Tibial artery (tissue), 4 donors: ENCODE data around the gene TXNDC11.

Experiments
- DNase-seq, 2 donors: peaks; one replicate each; pipeline ENCODE4 v3.0.0-alpha.2; 2019
- H3K27ac ChIP-seq, 2 donors: fragments of 200-600 bp; sonication (generic) in 1 of 2; 1 replicate in 1 of 2; 2 replicates in 1 of 2; pipeline ENCODE4 v1.5.1; 2018 to 2019; ENCODE audit warnings: mild to moderate bottlenecking in 1 of 2
- H3K27me3 ChIP-seq, 2 donors: fragments of 200-600 bp; sonication (generic) in 1 of 2; one replicate each; pipeline versions ENCODE4 v1.5.1 to v1.6.0; 2016 to 2019
- H3K36me3 ChIP-seq, 3 donors: fragments of 200-600 bp; sonication (generic) in 2 of 3; one replicate each; pipeline ENCODE4 v1.5.1; 2016 to 2019; ENCODE audit warnings: mild to moderate bottlenecking in 2 of 3
- H3K4me1 ChIP-seq, 4 donors: fragments of 200-600 bp; sonication (generic) in 2 of 4; 1 replicate in 3 of 4; 2 replicates in 1 of 4; pipeline ENCODE4 v1.5.1; 2016 to 2019
- H3K4me3 ChIP-seq, 2 donors: fragments of 200-600 bp; sonication (generic) in 1 of 2; 1 replicate in 1 of 2; 2 replicates in 1 of 2; pipeline ENCODE4 v1.5.1; 2018 to 2019; ENCODE audit warnings: mild to moderate bottlenecking in 2 of 2
- H3K9me3 ChIP-seq, 3 donors: fragments of 200-600 bp; sonication (generic) in 1 of 3; one replicate each; pipeline ENCODE4 v1.5.1; 2016 to 2019
- CTCF ChIP-seq, 2 experiments: fragments of 200-600 bp in 1 of 2; fragments of 450-650 bp in 1 of 2; IDR thresholded peaks; one replicate each; pipeline ENCODE4 v1.5.1; 2017 to 2019; ENCODE audit warnings: antibody characterized with exemption in 2 of 2, mild to moderate bottlenecking in 1 of 2, moderate library complexity in 1 of 2
- intact Hi-C: fragments of 100-400 bp; cut with DNase I; formaldehyde crosslinking; loops from one replicate; pipeline ENCODE4 v1.15.0; 2023; ENCODE audit warnings: low total_unique reads

Gene TXNDC11

DNA sequence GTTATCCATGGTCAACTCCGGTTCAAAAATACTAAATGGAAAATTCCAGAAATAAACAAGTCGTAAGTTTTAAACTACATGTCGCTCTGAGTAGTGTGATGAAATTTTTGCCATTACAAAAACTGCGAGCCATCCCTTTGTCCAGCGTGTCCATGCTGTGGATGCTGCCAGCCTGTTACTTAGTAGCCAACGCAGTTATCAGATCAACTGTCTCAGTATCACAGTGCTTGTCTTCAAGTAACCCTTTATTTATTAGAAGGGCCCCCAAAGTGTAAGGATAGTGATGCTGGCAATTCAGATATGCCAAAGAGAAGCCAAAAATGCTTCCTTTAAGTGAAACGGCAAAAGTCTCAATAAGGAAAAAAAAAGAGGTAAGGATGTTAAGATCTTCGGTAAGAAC is 50.5 kb downstream of the TXNDC11 start:
- no peak for DNase-seq
- no peak overlapping the region for H3K27ac ChIP-seq
- H3K36me3 ChIP-seq: peaks cover 39 to 74% (median 54%) of the 10 kb centered on the region in 3 donors
- no peaks in the 10 kb centered on the region for H3K9me3 ChIP-seq
- peaks cover 0 to 32% (median 11%) of the 10 kb centered on the region in 4 donors for H3K4me1 ChIP-seq
- no peak overlapping the region for H3K4me3 ChIP-seq
- no peaks in the 10 kb centered on the region for H3K27me3 ChIP-seq
- no peak for TF ChIP-seq CTCF (IDR thresholded peaks at IDR 0.05)
- intact Hi-C loops: no loop called here

DNA sequence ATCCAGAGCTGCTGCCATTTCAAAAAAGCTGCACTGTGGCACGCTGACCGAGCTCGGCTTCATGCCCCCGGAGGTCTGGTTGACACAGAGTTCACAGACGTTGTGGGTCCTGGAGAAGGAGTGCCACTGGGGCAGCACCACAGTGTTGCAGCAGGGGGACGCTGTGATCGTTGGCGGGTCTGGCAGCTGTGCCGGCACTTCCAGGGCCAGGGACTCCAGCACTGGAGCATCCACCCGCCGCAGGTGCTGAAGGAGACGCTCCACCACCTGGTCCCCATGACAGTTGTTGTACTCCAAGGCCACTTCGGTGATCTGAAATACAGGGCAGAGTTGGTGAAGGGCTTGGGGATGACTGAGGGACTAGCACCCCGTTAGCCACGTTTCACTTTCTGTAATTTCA is 50.9 kb downstream of the TXNDC11 start:
- Histone ChIP-seq H3K27ac (no peak overlapping the region), H3K9me3 (no peaks in the 10 kb centered on the region), H3K27me3 (no peaks in the 10 kb centered on the region), H3K36me3 (peaks cover 35 to 74% (median 52%) of the 10 kb centered on the region in 3 donors), H3K4me1 (peaks cover 0 to 36% (median 15%) of the 10 kb centered on the region in 4 donors), H3K4me3 (no peak overlapping the region)
- DNase-seq: no peak
- intact Hi-C loops: no loop called here
- TF ChIP-seq CTCF (IDR thresholded peaks at IDR 0.05): no peak

DNA sequence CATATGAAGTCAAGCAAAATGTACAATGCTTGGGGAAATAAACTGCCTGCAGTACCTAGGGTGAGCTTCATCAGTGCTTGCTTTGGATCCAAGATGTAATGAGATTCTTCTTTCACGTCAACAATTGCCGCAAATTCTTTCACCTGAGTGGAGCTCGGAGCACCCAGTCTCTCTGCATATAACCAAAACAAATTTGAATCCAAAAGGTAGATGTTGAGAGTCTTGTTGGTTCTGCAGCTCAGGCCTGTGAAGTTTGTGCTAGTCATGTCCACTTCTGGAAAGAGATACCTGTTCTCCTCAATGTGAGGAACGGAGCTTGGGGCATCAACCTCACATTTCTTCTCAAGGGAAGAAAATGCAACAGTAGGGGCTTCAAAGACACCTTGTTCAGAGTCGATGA is 51.4 kb downstream of the TXNDC11 start:
- Histone ChIP-seq H3K36me3 (peaks cover 30 to 72% (median 47%) of the 10 kb centered on the region in 3 donors), H3K4me1 (peaks cover 0 to 41% (median 19%) of the 10 kb centered on the region in 4 donors), H3K9me3 (no peaks in the 10 kb centered on the region), H3K4me3 (no peak overlapping the region), H3K27me3 (no peaks in the 10 kb centered on the region), H3K27ac (no peak overlapping the region)
- intact Hi-C loops: no loop called here
- no peak for TF ChIP-seq CTCF (IDR thresholded peaks at IDR 0.05)
- no peak for DNase-seq

GRCh38 chr16:11689031-11689840 is 53.4 kb downstream of the TXNDC11 start:
- Histone ChIP-seq H3K27me3 (no peaks in the 10 kb centered on the region), H3K4me3 (no peak overlapping the region), H3K27ac (peak overlapping the region in 1 of 2 donors; percentile 2), H3K9me3 (no peaks in the 10 kb centered on the region), H3K4me1 (peaks cover 0 to 52% (median 28%) of the 10 kb centered on the region in 4 donors), H3K36me3 (peaks cover 17 to 70% (median 40%) of the 10 kb centered on the region in 3 donors)
- no peak for TF ChIP-seq CTCF (IDR thresholded peaks at IDR 0.05)
- intact Hi-C loops: no loop called here
- DNase-seq: no peak

DNA sequence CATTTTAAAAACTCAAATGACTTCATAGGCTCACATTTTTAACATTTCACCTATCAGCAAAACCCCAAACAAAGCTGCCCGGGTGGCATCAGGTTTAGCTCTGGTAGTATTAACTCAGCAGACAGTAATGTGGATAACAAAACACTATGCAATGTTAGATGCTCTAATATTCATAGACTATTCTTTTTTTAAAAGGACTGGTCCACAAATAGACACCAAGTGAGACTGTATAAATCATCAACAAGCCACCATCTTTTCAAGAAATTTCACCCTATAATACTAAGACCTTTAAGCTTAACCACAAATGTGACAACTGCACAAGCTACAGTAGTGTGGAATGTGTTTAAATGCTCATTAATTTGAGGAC is 54.2 kb downstream of the TXNDC11 start:
- intact Hi-C loops: no loop called here
- H3K27ac ChIP-seq: peak overlapping the region in 1 of 2 donors; percentile 2

More for the DNA sequence above, 54.2 kb downstream of the TXNDC11 start:
- peaks cover 0 to 52% (median 28%) of the 10 kb centered on the region in 4 donors for H3K4me1 ChIP-seq
- no peaks in the 10 kb centered on the region for H3K9me3 ChIP-seq
- peaks cover 24 to 76% (median 46%) of the 10 kb centered on the region in 3 donors for H3K36me3 ChIP-seq
- no peak for DNase-seq
- no peak overlapping the region for H3K4me3 ChIP-seq
- no peaks in the 10 kb centered on the region for H3K27me3 ChIP-seq
- no peak for TF ChIP-seq CTCF (IDR thresholded peaks at IDR 0.05)
